PFSK-1 (cell line): Measurements from ENCODE around the gene FCHSD1.

Source experiments
- FOXP2 ChIP-seq: optimal IDR thresholded peaks from 2 replicates; pipeline ENCODE3; 2011; ENCODE audit warnings: borderline replicate concordance, control low read depth, inconsistent platforms; ENCODE audit not compliant: insufficient read depth; ENCODE audit errors: extremely low read length, extremely low read depth
- POLR2AphosphoS5 ChIP-seq: IDR thresholded peaks from 2 replicates; pipeline ENCODE4 v1.6.1; 2012; ENCODE audit warnings: low read depth, mild to moderate bottlenecking, control low read depth, low read length, moderate library complexity
- REST ChIP-seq, 2 experiments: IDR thresholded peaks; 2 replicates each; pipeline versions ENCODE4 v1.6.1 to v1.8.0; 2011 to 2012; ENCODE audit warnings: low read depth in 2 of 2, low read length in 2 of 2, control low read depth in 1 of 2, inconsistent platforms in 1 of 2, mild to moderate bottlenecking in 1 of 2, moderate library complexity in 1 of 2; ENCODE audit not compliant: insufficient read depth in 1 of 2
- SIN3A ChIP-seq: IDR thresholded peaks from 2 replicates; pipeline ENCODE4 v1.6.1; 2012; ENCODE audit warnings: mild to moderate bottlenecking, low read length, moderate library complexity, borderline replicate concordance; ENCODE audit not compliant: insufficient read depth
- TAF1 ChIP-seq: IDR thresholded peaks from 2 replicates; pipeline ENCODE4 v1.6.1; 2012; ENCODE audit warnings: low read length, control low read depth, borderline replicate concordance; ENCODE audit not compliant: insufficient read depth

Gene FCHSD1

DNA sequence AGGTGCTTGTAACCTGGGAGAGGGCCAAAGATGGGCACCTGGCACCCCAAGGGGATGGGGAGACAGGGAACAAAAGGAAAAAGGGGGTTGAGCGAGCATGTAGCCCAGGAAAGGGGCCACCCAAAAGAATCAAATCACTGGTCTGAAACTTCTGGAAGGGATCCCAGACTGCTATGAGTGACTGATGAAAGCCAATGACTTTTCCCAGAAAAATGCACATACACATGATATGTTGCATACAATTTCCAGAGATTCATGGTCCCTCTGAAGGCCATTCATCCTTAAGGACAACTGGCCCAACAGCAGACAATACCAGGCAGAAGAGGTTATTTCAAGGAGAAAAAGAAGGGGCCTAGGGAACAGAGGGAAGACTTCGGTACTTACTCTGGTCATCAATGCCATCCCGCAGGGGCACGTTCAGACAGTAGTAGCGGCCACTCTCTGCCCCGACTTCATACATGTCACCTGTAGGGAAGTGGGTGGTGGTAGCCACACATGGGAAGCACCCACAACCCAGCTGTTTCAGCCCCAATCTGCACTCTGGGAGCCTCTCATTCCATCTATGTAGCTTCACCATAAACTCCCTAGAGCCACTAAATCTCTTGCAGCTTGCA is 22.9 kb downstream of the FCHSD1 start:
- no peak for TF ChIP-seq REST (IDR thresholded peaks at IDR 0.05; ENCODE audit: insufficient read depth in 1 of 2, low read depth in 2 of 2, low read length in 2 of 2)
- no peak for TF ChIP-seq SIN3A
- TF ChIP-seq POLR2AphosphoS5, result no peak
- TF ChIP-seq TAF1, result no peak
- no peak for TF ChIP-seq FOXP2

- TF ChIP-seq POLR2AphosphoS5 (no peak), FOXP2 (no peak), TAF1 (no peak), SIN3A (no peak), REST (IDR thresholded peaks at IDR 0.05; ENCODE audit: insufficient read depth in 1 of 2, low read depth in 2 of 2, low read length in 2 of 2) (no peak)
Measured at GRCh38 chr5:141623611-141624010, 27.6 kb downstream of the FCHSD1 start.

GRCh38 chr5:141623186-141623585 is 28.0 kb downstream of the FCHSD1 start:
- no peak for TF ChIP-seq SIN3A
- TF ChIP-seq POLR2AphosphoS5, result no peak

GRCh38 chr5:141618804-141619554 is 32.2 kb downstream of the FCHSD1 start, which contains the start of gene DIAPH1:
Gene DIAPH1 (minus strand): TSS chr5:141619000. CDS start chr5:141618914, 86 bp downstream.
- TF ChIP-seq SIN3A (peak; percentile 72; the same call in 1 of the 2 replicates), TAF1 (peak; percentile 37; the same call in 1 of the 2 replicates), REST (IDR thresholded peaks at IDR 0.05; ENCODE audit: insufficient read depth in 1 of 2, low read depth in 2 of 2, low read length in 2 of 2) (0 out of 4 replicates have a peak, but pooled peaks of 1 of the 2 experiments have one; percentile 22), FOXP2 (peak; percentile 98), POLR2AphosphoS5 (peak; percentile 71)

GRCh38 chr5:141618030-141618803 is 33.0 kb downstream of the FCHSD1 start:
- TF ChIP-seq REST (IDR thresholded peaks at IDR 0.05; ENCODE audit: insufficient read depth in 1 of 2, low read depth in 2 of 2, low read length in 2 of 2), result no peak
- no peak for TF ChIP-seq FOXP2
- no peak for TF ChIP-seq TAF1
- TF ChIP-seq POLR2AphosphoS5, result no peak
- no peak for TF ChIP-seq SIN3A
